Pancreas (tissue), 10 donors: ENCODE measurements around the gene TNIK. TPM values are rescaled to one million over a fixed set of nuclear protein-coding genes. Genes with fewer than 3 reads are reported as not detected.
A peak's percentile ranks its signal among the peaks of the same experiment; 100 is the strongest.

Experiments used
- ATAC-seq, 4 donors: fragments of 200-7000 bp; cut with Tn5 transposase; one replicate each; pipeline versions ENCODE4 v1.8.0 to v1.9.1; 2020; ENCODE audit warnings: mild to moderate bottlenecking in 4 of 4, moderate library complexity in 4 of 4
- DNase-seq, 6 donors: peaks; one replicate each; pipeline ENCODE4 v3.0.0-alpha.2; 2020
- FAIRE-seq: peaks from 2 replicates; lab custom pipeline; 2012; peaks lifted over from hg19 to GRCh38; lab: Jason Lieb, UNC
- H3K27ac ChIP-seq, 4 donors: fragments of 200-600 bp; sonication (generic); 1 replicate in 3 of 4; 2 replicates in 1 of 4; pipeline versions ENCODE4 v1.5.0 to v1.8.0; 2020
- H3K27me3 ChIP-seq, 4 donors: fragments of 200-600 bp; one replicate each; pipeline ENCODE4 v1.8.0; 2021
- H3K36me3 ChIP-seq, 3 donors: fragments of 200-600 bp; sonication (generic) in 1 of 3; one replicate each; pipeline versions ENCODE4 v1.5.0 to v1.8.0; 2020 to 2021
- H3K4me1 ChIP-seq, 3 donors: fragments of 200-600 bp; one replicate each; pipeline ENCODE4 v1.8.0; 2021
- H3K4me3 ChIP-seq, 4 donors: fragments of 200-600 bp; sonication (generic) in 2 of 4; one replicate each; pipeline versions ENCODE4 v1.5.0 to v1.8.0; 2020 to 2021
- H3K9me3 ChIP-seq, 4 donors: fragments of 200-600 bp; one replicate each; pipeline ENCODE4 v1.8.0; 2021
- CTCF ChIP-seq, 4 donors: fragments of 200-600 bp; sonication (generic) in 3 of 4; IDR thresholded peaks; one replicate each; pipeline versions ENCODE4 v1.5.0 to v1.8.0; 2021; ENCODE audit warnings: antibody characterized with exemption in 4 of 4
- WGBS, 2 donors: extraction: QIAGEN DNeasy Blood & Tissue Kit; methylation state at CpG; one replicate each; pipeline ENCODE4 v1.1.7; 2013; 5-methylcytosine and 5-hydroxymethylcytosine counted together
- intact Hi-C, 3 donors: fragments of 100-400 bp; cut with DNase I; formaldehyde crosslinking; loops; one replicate each; pipeline versions ENCODE4 v1.11.1 to v1.14.2; 2022
- polyA plus RNA-seq, 2 donors: library from polyadenylated mRNA; stranded (reverse); fragments of 200-250 nt; gene quantifications; one replicate each; pipeline ENCODE4 v1.2.3, GENCODE V29; 2013
- total RNA-seq, 6 donors: library from RNA; stranded (reverse); fragmentation: NEBNext Ultra II Directional in 4 of 6; extraction: Animal tissue kit (Norgen Biotek cat#: 25700) in 4 of 6; gene quantifications; one replicate each; pipeline versions ENCODE4 v1.2.1 to v1.2.4, GENCODE V29; 2021 to 2023
- donor health status: healthy with polysubstance abuse.
- donor health status: DM: no; HTN: no; CAD: no; lungs with moderate emphysema.
- donor health status: DM: no; HTN: no; CAD: no.
- donor health status: control.
- donor health status: control.
- donor health status: Bipolar disorder and iron deficiency.
- donor health status: DM: yes; HTN: yes; CAD: no.
- donor health status: DM: no; HTN: no; CAD: no.
- donor health status: DM: no; HTN: no; CAD: no.
- donor health status: DM: yes; HTN: yes; CAD: no.

Gene TNIK
- total and polyA plus RNA-seq, 8 donors = 3.5 to 13.6 (median 5.8) TPM

- H3K4me3 ChIP-seq = no peak overlapping the region
- TF ChIP-seq CTCF (IDR thresholded peaks at IDR 0.05) = no peak
- 93 to 94% methylated on average over 1 of the region's 1 CpG for WGBS, 2 donors
- no peak overlapping the region for H3K27ac ChIP-seq
- DNase-seq (no peak), FAIRE-seq (no peak), ATAC-seq (no peak)
- H3K4me1 ChIP-seq = peaks cover 0 to 2% (median 0%) of the 10 kb centered on the region in 3 donors
- H3K27me3 ChIP-seq = no peaks in the 10 kb centered on the region
- H3K9me3 ChIP-seq = no peaks in the 10 kb centered on the region
- intact Hi-C loops = no loop called here
- H3K36me3 ChIP-seq = no peaks in the 10 kb centered on the region
Observed at GRCh38 chr3:171435143-171435542, 25.1 kb downstream of the TNIK start.

GRCh38 chr3:171432548-171432947 is 27.7 kb downstream of the TNIK start:
- peaks cover 0 to 2% (median 0%) of the 10 kb centered on the region in 3 donors for H3K4me1 ChIP-seq
- H3K27ac ChIP-seq = no peak overlapping the region
- H3K36me3 ChIP-seq = no peaks in the 10 kb centered on the region
- ATAC-seq (no peak), DNase-seq (no peak), FAIRE-seq (no peak)
- 74 to 77% methylated on average over 1 of the region's 1 CpG for WGBS, 2 donors
- no peak for TF ChIP-seq CTCF (IDR thresholded peaks at IDR 0.05)
- H3K9me3 ChIP-seq = no peaks in the 10 kb centered on the region
- no peaks in the 10 kb centered on the region for H3K27me3 ChIP-seq
- no peak overlapping the region for H3K4me3 ChIP-seq
- intact Hi-C loops = no loop called here

GRCh38 chr3:171431550-171431949 is 28.7 kb downstream of the TNIK start:
- ATAC-seq = no peak
- intact Hi-C loops = no loop called here

GRCh38 chr3:171430530-171430929 is 29.7 kb downstream of the TNIK start:
- no peak for ATAC-seq
- no peak overlapping the region for H3K4me3 ChIP-seq
- no peak overlapping the region for H3K27ac ChIP-seq
- peak; percentile 63 for FAIRE-seq
- intact Hi-C loops = no loop called here
- peaks cover 0 to 2% (median 0%) of the 10 kb centered on the region in 3 donors for H3K4me1 ChIP-seq
- no peak for DNase-seq
- no peak for TF ChIP-seq CTCF (IDR thresholded peaks at IDR 0.05)
- no peaks in the 10 kb centered on the region for H3K9me3 ChIP-seq
- no peaks in the 10 kb centered on the region for H3K36me3 ChIP-seq
- no peaks in the 10 kb centered on the region for H3K27me3 ChIP-seq

More at GRCh38 chr3:171431550-171431949, 28.7 kb downstream of the TNIK start:
- FAIRE-seq = no peak
- Histone ChIP-seq H3K4me3 (no peak overlapping the region), H3K27me3 (no peaks in the 10 kb centered on the region), H3K4me1 (peaks cover 0 to 2% (median 0%) of the 10 kb centered on the region in 3 donors), H3K36me3 (no peaks in the 10 kb centered on the region), H3K27ac (no peak overlapping the region), H3K9me3 (no peaks in the 10 kb centered on the region)
- DNase-seq = no peak
- TF ChIP-seq CTCF (IDR thresholded peaks at IDR 0.05) = no peak
- WGBS, 2 donors = 96 to 98% methylated on average over 1 of the region's 1 CpG

- intact Hi-C loops = no loop called here
Observed at GRCh38 chr3:171429635-171430034, 30.6 kb downstream of the TNIK start.

More at GRCh38 chr3:171429635-171430034, 30.6 kb downstream of the TNIK start:
- peaks cover 0 to 2% (median 0%) of the 10 kb centered on the region in 3 donors for H3K4me1 ChIP-seq
- ATAC-seq (no peak), FAIRE-seq (no peak), DNase-seq (no peak)
- H3K27me3 ChIP-seq = no peaks in the 10 kb centered on the region
- H3K36me3 ChIP-seq = no peaks in the 10 kb centered on the region
- no peak overlapping the region for H3K4me3 ChIP-seq
- no peak for TF ChIP-seq CTCF (IDR thresholded peaks at IDR 0.05)
- H3K27ac ChIP-seq = no peak overlapping the region
- H3K9me3 ChIP-seq = no peaks in the 10 kb centered on the region
- 96 to 98% methylated on average over 2 of the region's 2 CpGs for WGBS, 2 donors
